ENCODE data around the gene NSUN4.

The NSUN4 gene

GRCh38 chr1:46340404-46341221 is at the start of gene NSUN4:
Gene NSUN4 (plus strand): TSS chr1:46340807. CDS start chr1:46340827, 20 bp downstream.
- H3K4me3 ChIP-seq (ENCODE audit: low read depth, low read length): peak within 1 kb of the TSS; percentile 84
- in situ Hi-C loops (cut with HindIII; ENCODE audit: low sequenced_read_pairs): no loop called here
- peak; percentile 86 for DNase-seq (ENCODE audit: low read depth)
- TF ChIP-seq, protein P1, sequence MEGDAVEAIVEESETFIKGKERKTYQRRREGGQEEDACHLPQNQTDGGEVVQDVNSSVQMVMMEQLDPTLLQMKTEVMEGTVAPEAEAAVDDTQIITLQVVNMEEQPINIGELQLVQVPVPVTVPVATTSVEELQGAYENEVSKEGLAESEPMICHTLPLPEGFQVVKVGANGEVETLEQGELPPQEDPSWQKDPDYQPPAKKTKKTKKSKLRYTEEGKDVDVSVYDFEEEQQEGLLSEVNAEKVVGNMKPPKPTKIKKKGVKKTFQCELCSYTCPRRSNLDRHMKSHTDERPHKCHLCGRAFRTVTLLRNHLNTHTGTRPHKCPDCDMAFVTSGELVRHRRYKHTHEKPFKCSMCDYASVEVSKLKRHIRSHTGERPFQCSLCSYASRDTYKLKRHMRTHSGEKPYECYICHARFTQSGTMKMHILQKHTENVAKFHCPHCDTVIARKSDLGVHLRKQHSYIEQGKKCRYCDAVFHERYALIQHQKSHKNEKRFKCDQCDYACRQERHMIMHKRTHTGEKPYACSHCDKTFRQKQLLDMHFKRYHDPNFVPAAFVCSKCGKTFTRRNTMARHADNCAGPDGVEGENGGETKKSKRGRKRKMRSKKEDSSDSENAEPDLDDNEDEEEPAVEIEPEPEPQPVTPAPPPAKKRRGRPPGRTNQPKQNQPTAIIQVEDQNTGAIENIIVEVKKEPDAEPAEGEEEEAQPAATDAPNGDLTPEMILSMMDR (IDR thresholded peaks at IDR 0.05; ENCODE audit: low read depth, low read length, missing control alignments): peak; percentile 72

GRCh38 chr1:46295306-46295705 is 45.3 kb upstream of the NSUN4 start:
- in situ Hi-C loops (cut with HindIII; ENCODE audit: low sequenced_read_pairs): no loop called here
- DNase-seq (ENCODE audit: low read depth): no peak
- H3K4me3 ChIP-seq (ENCODE audit: low read depth, low read length): no peak overlapping the region
- TF ChIP-seq, protein P1 (IDR thresholded peaks at IDR 0.05; ENCODE audit: low read depth, low read length, missing control alignments): no peak

- in situ Hi-C loops (cut with HindIII; ENCODE audit: low sequenced_read_pairs): no loop called here
- DNase-seq (ENCODE audit: low read depth): no peak
- H3K4me3 ChIP-seq (ENCODE audit: low read depth, low read length): no peak overlapping the region
- TF ChIP-seq, protein P1 (IDR thresholded peaks at IDR 0.05; ENCODE audit: low read depth, low read length, missing control alignments): no peak
Observed at GRCh38 chr1:46298387-46298786, 42.2 kb upstream of the NSUN4 start.

DNA sequence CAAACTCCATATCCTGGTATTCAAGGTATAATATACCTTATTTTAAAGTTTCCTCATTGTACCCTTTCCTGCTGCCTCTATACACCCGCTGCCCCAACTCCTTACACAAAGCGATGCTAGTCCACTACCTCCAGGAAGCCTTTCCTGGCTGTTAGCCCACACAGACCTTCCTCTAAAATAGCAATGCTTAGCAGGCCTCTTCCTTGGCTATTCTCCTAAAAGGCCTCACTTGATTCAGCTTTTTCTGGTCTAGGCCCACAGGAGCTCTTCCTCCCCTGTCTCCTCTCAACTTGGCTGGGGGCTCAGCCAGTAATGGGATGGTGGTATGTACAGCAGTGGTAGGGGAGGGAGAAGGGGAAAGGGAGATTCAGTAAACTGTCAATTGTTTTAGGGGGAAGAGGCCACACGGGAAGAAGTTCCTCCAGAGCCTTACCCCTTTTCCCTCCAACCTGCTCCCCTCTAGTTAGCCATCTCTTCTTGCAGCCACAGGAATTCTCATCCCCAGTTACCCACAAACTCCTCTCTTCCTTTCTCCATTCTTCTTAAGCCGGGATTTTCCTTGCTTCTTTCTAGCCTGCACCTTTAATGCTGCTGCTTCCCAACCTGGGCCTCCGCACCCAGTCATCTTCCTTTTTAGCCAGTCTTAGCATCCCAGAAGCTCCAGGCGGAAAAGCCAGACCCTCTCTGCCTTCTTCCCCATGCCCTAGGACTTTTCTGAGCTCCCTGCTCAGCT is 39.8 kb upstream of the NSUN4 start:
- H3K4me3 ChIP-seq (ENCODE audit: low read depth, low read length): peak overlapping the region; percentile 94
- in situ Hi-C loops (cut with HindIII; ENCODE audit: low sequenced_read_pairs): no loop called here
- TF ChIP-seq, protein P1 (IDR thresholded peaks at IDR 0.05; ENCODE audit: low read depth, low read length, missing control alignments): no peak
- DNase-seq (ENCODE audit: low read depth): no peak

DNA sequence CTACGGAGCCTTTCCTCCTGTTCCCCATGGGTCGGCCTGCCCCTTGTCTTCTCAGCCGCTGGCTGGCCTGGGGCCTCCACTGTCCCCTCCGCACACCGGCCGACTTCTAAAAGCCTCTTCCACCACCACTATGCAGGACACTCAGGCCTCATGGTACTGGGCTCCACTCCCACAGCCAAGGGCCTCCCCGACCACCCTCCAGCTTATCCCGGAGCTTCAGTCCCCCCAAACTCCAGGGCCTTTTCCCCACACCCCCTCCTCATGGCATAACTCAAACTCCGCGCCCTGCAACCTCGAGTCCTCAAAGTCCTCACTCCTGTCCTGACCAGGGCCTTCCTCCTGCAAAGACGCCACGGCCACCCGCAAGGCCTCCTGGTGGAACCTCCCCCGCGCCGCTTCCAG is 39.2 kb upstream of the NSUN4 start:
- in situ Hi-C loops (cut with HindIII; ENCODE audit: low sequenced_read_pairs): no loop called here

More for the DNA sequence above, 39.2 kb upstream of the NSUN4 start:
- H3K4me3 ChIP-seq (ENCODE audit: low read depth, low read length): peak overlapping the region; percentile 94
- TF ChIP-seq, protein P1 (IDR thresholded peaks at IDR 0.05; ENCODE audit: low read depth, low read length, missing control alignments): no peak
- DNase-seq (ENCODE audit: low read depth): no peak

All from astrocyte of the cerebellum (primary cell).